SK-N-SH (cell line): ENCODE data around the gene SPATA2.

Source experiments
- CHD2 ChIP-seq: fragments of 150-350 bp; IDR thresholded peaks from 2 replicates; pipeline ENCODE4 v1.6.1; 2018; ENCODE audit warnings: low read length; ENCODE audit not compliant: partially characterized antibody
- EP300 ChIP-seq, 2 experiments: IDR thresholded peaks; 2 replicates each; pipeline versions ENCODE4 v1.4.0 to v1.6.1; 2012; ENCODE audit warnings: borderline replicate concordance in 1 of 2, low read depth in 1 of 2, low read length in 1 of 2
- GABPA ChIP-seq: IDR thresholded peaks from 2 replicates; pipeline ENCODE4 v1.4.0; 2012; ENCODE audit warnings: low read depth, mild to moderate bottlenecking
- MXI1 ChIP-seq: IDR thresholded peaks from 2 replicates; pipeline ENCODE4 v1.6.1; 2012; ENCODE audit warnings: mild to moderate bottlenecking, low read depth, low read length, improper control_type of control experiment
- POLR2AphosphoS5 ChIP-seq: IDR thresholded peaks from 2 replicates; pipeline ENCODE4 v1.6.1; 2012; ENCODE audit warnings: low read depth, low read length
- RAD21 ChIP-seq: IDR thresholded peaks from 2 replicates; pipeline ENCODE4 v1.6.1; 2012; ENCODE audit warnings: mild to moderate bottlenecking, low read length
- RCOR1 ChIP-seq: fragments of 150-350 bp; IDR thresholded peaks from 2 replicates; pipeline ENCODE4 v1.6.1; 2017; ENCODE audit warnings: antibody characterized with exemption, low read length
- REST ChIP-seq: IDR thresholded peaks from 2 replicates; pipeline ENCODE4 v1.6.1; 2012; ENCODE audit warnings: mild to moderate bottlenecking, low read depth, low read length, moderate library complexity
- TAF1 ChIP-seq: IDR thresholded peaks from 2 replicates; pipeline ENCODE4 v1.6.1; 2012; ENCODE audit warnings: low read depth, mild to moderate bottlenecking, low read length, moderate library complexity, borderline replicate concordance
- TCF12 ChIP-seq: IDR thresholded peaks from 2 replicates; pipeline ENCODE4 v1.4.0; 2012
- YY1 ChIP-seq: IDR thresholded peaks from 2 replicates; pipeline ENCODE4 v1.4.0; 2012; ENCODE audit warnings: low read depth, mild to moderate bottlenecking
- TF ChIP-seq, protein P1 (sequence below): fragments of 200-600 bp; sonication (generic); IDR thresholded peaks from 2 replicates; pipeline ENCODE4 v1.6.1; 2017; ENCODE audit warnings: antibody characterized with exemption, mild to moderate bottlenecking, moderate library complexity
- TF ChIP-seq, protein P2 (sequence below): IDR thresholded peaks from 2 replicates; pipeline ENCODE4 v1.4.0; 2012; ENCODE audit warnings: low read depth
- TF ChIP-seq, protein P3 (sequence below): fragments of 150-350 bp; IDR thresholded peaks from 2 replicates; pipeline ENCODE4 v1.6.1; 2017; ENCODE audit warnings: antibody characterized with exemption, low read length, low read depth, borderline replicate concordance

DNA sequence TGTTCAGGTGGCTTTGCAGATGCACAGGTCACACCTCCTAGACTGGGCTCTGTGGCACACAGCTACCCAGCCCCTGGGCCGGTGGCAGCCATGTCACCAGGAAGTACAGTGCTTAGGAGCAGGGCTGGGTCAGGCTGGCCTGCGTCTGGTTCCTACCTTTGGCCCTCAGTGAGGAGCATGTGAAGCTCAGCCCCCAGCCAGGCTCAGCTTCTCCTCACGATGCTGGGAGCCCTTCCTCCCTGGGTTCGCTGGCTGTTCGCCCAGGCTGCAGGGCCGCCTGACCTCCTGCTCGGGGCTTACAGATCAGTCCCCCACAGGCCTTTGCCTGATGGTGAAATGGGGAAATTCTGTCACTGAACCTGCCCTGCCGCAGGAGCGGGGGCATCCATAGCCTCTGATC lies 23.1 kb downstream of the SPATA2 start:
- TF ChIP-seq CHD2 (no peak), REST (no peak), TAF1 (no peak), TCF12 (no peak), RCOR1 (no peak), EP300 (IDR thresholded peaks at IDR 0.05; ENCODE audit: borderline replicate concordance in 1 of 2, low read depth in 1 of 2, low read length in 1 of 2) (no peak), RAD21 (no peak), POLR2AphosphoS5 (no peak), GABPA (no peak), YY1 (no peak), MXI1 (no peak)
- TF ChIP-seq, protein P1, sequence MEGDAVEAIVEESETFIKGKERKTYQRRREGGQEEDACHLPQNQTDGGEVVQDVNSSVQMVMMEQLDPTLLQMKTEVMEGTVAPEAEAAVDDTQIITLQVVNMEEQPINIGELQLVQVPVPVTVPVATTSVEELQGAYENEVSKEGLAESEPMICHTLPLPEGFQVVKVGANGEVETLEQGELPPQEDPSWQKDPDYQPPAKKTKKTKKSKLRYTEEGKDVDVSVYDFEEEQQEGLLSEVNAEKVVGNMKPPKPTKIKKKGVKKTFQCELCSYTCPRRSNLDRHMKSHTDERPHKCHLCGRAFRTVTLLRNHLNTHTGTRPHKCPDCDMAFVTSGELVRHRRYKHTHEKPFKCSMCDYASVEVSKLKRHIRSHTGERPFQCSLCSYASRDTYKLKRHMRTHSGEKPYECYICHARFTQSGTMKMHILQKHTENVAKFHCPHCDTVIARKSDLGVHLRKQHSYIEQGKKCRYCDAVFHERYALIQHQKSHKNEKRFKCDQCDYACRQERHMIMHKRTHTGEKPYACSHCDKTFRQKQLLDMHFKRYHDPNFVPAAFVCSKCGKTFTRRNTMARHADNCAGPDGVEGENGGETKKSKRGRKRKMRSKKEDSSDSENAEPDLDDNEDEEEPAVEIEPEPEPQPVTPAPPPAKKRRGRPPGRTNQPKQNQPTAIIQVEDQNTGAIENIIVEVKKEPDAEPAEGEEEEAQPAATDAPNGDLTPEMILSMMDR: no peak
- TF ChIP-seq, protein P2, sequence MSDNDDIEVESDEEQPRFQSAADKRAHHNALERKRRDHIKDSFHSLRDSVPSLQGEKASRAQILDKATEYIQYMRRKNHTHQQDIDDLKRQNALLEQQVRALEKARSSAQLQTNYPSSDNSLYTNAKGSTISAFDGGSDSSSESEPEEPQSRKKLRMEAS: no peak
- TF ChIP-seq, protein P3, sequence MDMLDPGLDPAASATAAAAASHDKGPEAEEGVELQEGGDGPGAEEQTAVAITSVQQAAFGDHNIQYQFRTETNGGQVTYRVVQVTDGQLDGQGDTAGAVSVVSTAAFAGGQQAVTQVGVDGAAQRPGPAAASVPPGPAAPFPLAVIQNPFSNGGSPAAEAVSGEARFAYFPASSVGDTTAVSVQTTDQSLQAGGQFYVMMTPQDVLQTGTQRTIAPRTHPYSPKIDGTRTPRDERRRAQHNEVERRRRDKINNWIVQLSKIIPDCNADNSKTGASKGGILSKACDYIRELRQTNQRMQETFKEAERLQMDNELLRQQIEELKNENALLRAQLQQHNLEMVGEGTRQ: no peak
